ENCODE measurements around the gene NOS3. TPM values are rescaled to one million over a fixed set of nuclear protein-coding genes. Genes with fewer than 3 reads are reported as not detected.

NOS3 gene
- total and polyA plus RNA-seq, 9 of the 15 experiments (the other 6 are each of a cell fraction or from before 2014, with no cell fraction given) = 1.1 to 121 (median 23.6) TPM

DNA sequence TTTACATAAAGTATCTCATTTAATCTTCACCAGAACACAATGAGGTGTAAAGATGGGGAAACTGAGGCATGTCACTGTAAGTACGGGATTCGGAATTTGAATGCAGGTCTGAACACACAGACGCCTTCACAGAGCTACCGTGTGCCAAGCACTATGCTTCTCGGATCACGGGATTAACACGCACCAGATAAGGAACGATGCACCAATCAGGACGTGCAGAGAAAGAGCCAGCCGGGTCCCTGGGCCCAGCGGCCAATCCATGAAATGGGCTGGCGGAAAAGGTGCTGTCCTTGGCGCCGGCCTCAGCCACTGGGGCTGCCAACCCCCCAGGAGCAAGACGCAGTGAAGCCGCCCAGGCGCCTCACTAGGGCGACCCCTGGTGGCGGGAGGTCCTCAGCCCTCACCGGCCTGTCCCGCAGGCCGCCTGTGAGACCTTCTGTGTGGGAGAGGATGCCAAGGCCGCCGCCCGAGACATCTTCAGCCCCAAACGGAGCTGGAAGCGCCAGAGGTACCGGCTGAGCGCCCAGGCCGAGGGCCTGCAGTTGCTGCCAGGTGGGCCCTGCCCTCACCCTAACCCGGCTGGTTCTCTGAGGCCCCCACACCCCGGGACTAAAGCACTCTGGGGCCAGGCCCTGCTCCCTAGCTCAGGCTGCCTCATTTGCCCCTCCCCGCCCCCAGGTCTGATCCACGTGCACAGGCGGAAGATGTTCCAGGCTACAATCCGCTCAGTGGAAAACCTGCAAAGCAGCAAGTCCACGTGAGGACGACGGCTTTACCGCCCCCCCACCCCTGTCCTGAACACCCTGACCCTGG, 17.9 kb downstream of the NOS3 start (continued):
- TF ChIP-seq ZNF318 (IDR thresholded peaks at IDR 0.05; ENCODE audit: borderline replicate concordance in 1 of 2, low read depth in 1 of 2) = peak in 1 of 2 experiments; percentile 72; a peak in 2 of 4 replicates
- TF ChIP-seq, protein P1, sequence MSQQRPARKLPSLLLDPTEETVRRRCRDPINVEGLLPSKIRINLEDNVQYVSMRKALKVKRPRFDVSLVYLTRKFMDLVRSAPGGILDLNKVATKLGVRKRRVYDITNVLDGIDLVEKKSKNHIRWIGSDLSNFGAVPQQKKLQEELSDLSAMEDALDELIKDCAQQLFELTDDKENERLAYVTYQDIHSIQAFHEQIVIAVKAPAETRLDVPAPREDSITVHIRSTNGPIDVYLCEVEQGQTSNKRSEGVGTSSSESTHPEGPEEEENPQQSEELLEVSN (IDR thresholded peaks at IDR 0.05; ENCODE audit: borderline replicate concordance in 1 of 2, extremely low read depth in 1 of 2, insufficient read depth in 1 of 2, insufficient read length in 1 of 2, low read depth in 1 of 2, low read length in 1 of 2, poor library complexity in 1 of 2, severe bottlenecking in 1 of 2) = peak; percentile 25 to 80
- TF ChIP-seq ZNF444 (CRISPR knock-in tag; IDR thresholded peaks at IDR 0.05) = no peak
- TF ChIP-seq ESRRB (CRISPR knock-in tag; IDR thresholded peaks at IDR 0.05; ENCODE audit: borderline replicate concordance) = no peak
- TF ChIP-seq TFAP4 (CRISPR knock-in tag; IDR thresholded peaks at IDR 0.05; ENCODE audit: borderline replicate concordance) = peak; percentile 93
- no peak for TF ChIP-seq ZNF174 (CRISPR knock-in tag; IDR thresholded peaks at IDR 0.05)
- TF ChIP-seq, protein P2, sequence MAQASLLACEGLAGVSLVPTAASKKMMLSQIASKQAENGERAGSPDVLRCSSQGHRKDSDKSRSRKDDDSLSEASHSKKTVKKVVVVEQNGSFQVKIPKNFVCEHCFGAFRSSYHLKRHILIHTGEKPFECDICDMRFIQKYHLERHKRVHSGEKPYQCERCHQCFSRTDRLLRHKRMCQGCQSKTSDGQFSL (CRISPR knock-in tag; IDR thresholded peaks at IDR 0.05) = peak; percentile 86; the same call in 1 of the 2 replicates
- TF ChIP-seq, protein P2 (tag; IDR thresholded peaks at IDR 0.05) = peak; percentile 12 to 66; a peak in 1 of 4 replicates
- peak; percentile 71 for TF ChIP-seq ZNF239 (CRISPR knock-in tag; IDR thresholded peaks at IDR 0.05)
- peak in 1 of 2 experiments; percentile 93; a peak in 2 of 4 replicates for TF ChIP-seq NONO (IDR thresholded peaks at IDR 0.05; ENCODE audit: low read depth in 2 of 2, low read length in 1 of 2)
- peak in 1 of 2 experiments; percentile 77 for TF ChIP-seq FOXK2 (conservative IDR thresholded peaks at IDR 0.05 in 1 of 2, IDR thresholded peaks at IDR 0.05 in 1 of 2; ENCODE audit: low read depth in 2 of 2)

Measured in K562 (cell line).